C4-2B (cell line): ENCODE data around the gene TMEM120A.
"Not testable (repeated sequence)": the region's sequence is repeated elsewhere in the genome, so short reads cannot be mapped to it uniquely, and the experiment has no call there.

Experiments
- ZFX ChIP-seq: fragments of 450-650 bp; IDR thresholded peaks from 2 replicates; pipeline ENCODE4 v1.6.1; 2017
- TF ChIP-seq, protein P1 (sequence below): fragments of 450-650 bp; conservative IDR thresholded peaks from 2 replicates; pipeline ENCODE4 v1.5.1; 2017; ENCODE audit warnings: mild to moderate bottlenecking

DNA sequence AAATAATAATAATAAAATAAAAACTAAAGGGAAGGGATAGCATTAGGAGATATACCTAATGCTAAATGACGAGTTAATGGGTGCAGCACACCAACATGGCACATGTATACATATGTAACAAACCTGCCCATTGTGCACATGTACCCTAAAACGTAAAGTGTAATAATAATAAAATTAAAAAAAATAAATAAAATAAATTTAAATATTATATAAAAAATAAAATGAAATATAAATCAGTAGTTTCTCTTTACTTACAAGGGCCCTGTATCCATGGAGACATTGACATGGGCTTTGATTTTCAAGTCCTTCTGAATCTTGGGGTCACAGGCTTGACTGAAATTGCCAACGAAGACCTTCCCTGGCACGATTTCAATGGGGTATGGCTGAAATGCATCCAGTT is 10.6 kb upstream of the TMEM120A start:
- TF ChIP-seq, protein P1, sequence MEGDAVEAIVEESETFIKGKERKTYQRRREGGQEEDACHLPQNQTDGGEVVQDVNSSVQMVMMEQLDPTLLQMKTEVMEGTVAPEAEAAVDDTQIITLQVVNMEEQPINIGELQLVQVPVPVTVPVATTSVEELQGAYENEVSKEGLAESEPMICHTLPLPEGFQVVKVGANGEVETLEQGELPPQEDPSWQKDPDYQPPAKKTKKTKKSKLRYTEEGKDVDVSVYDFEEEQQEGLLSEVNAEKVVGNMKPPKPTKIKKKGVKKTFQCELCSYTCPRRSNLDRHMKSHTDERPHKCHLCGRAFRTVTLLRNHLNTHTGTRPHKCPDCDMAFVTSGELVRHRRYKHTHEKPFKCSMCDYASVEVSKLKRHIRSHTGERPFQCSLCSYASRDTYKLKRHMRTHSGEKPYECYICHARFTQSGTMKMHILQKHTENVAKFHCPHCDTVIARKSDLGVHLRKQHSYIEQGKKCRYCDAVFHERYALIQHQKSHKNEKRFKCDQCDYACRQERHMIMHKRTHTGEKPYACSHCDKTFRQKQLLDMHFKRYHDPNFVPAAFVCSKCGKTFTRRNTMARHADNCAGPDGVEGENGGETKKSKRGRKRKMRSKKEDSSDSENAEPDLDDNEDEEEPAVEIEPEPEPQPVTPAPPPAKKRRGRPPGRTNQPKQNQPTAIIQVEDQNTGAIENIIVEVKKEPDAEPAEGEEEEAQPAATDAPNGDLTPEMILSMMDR = not testable (repeated sequence)
- not testable (repeated sequence) for TF ChIP-seq ZFX
